ENCODE measurements around the gene ANK3. TPM values are rescaled to one million over a fixed set of nuclear protein-coding genes. Genes with fewer than 3 reads are reported as not detected.
A peak's percentile ranks its signal among the peaks of the same experiment; 100 is the strongest.

Gene ANK3
- total RNA-seq, 4 donors from 2014 or later = 34.8 to 91.3 (median 56.7) TPM

GRCh38 chr10:60073781-60074656 lies 315.7 kb downstream of the ANK3 start:
- no peak overlapping the region for H3K4me3 ChIP-seq
- no peak overlapping the region for H3K27ac ChIP-seq
- no peaks in the 10 kb centered on the region for H3K9me3 ChIP-seq
- no peaks in the 10 kb centered on the region for H3K36me3 ChIP-seq
- intact Hi-C loops (cut with DNase I; ENCODE audit: low total_unique reads) = no loop called here
- H3K4me1 ChIP-seq = no peaks in the 10 kb centered on the region
- H3K27me3 ChIP-seq = no peaks in the 10 kb centered on the region
- DNase-seq = no peak
- TF ChIP-seq CTCF (IDR thresholded peaks at IDR 0.05) = no peak

- Histone ChIP-seq H3K9me3 (no peaks in the 10 kb centered on the region), H3K4me1 (no peaks in the 10 kb centered on the region), H3K27ac (no peak overlapping the region), H3K4me3 (no peak overlapping the region), H3K27me3 (no peaks in the 10 kb centered on the region), H3K36me3 (no peaks in the 10 kb centered on the region)
- intact Hi-C loops (cut with DNase I; ENCODE audit: low total_unique reads) = no loop called here
- no peak for DNase-seq
- no peak for TF ChIP-seq CTCF (IDR thresholded peaks at IDR 0.05)
- no peak for TF ChIP-seq POLR2A (IDR thresholded peaks at IDR 0.05)
Observed at GRCh38 chr10:60073397-60073780, 316.3 kb downstream of the ANK3 start.

- H3K36me3 ChIP-seq = no peaks in the 10 kb centered on the region
- H3K9me3 ChIP-seq = no peaks in the 10 kb centered on the region
- TF ChIP-seq CTCF (IDR thresholded peaks at IDR 0.05) (no peak), POLR2A (IDR thresholded peaks at IDR 0.05) (no peak)
- DNase-seq = no peak
- H3K27ac ChIP-seq = no peak overlapping the region
- H3K27me3 ChIP-seq = no peaks in the 10 kb centered on the region
- intact Hi-C loops (cut with DNase I; ENCODE audit: low total_unique reads) = no loop called here
- H3K4me1 ChIP-seq = no peaks in the 10 kb centered on the region
- no peak overlapping the region for H3K4me3 ChIP-seq
Observed at GRCh38 chr10:60069311-60069710, 320.4 kb downstream of the ANK3 start.

- TF ChIP-seq POLR2A (IDR thresholded peaks at IDR 0.05) (no peak), CTCF (IDR thresholded peaks at IDR 0.05) (no peak)
- intact Hi-C loops (cut with DNase I; ENCODE audit: low total_unique reads) = no loop called here
- Histone ChIP-seq H3K9me3 (no peaks in the 10 kb centered on the region), H3K36me3 (no peaks in the 10 kb centered on the region), H3K27ac (no peak overlapping the region), H3K4me3 (no peak overlapping the region), H3K4me1 (no peaks in the 10 kb centered on the region), H3K27me3 (no peaks in the 10 kb centered on the region)
- no peak for DNase-seq
Observed at GRCh38 chr10:60050366-60050765, 339.3 kb downstream of the ANK3 start.

GRCh38 chr10:60048091-60048501 lies 341.6 kb downstream of the ANK3 start:
- H3K27ac ChIP-seq = no peak overlapping the region
- no peaks in the 10 kb centered on the region for H3K4me1 ChIP-seq
- H3K27me3 ChIP-seq = no peaks in the 10 kb centered on the region
- intact Hi-C loops (cut with DNase I; ENCODE audit: low total_unique reads) = no loop called here
- no peaks in the 10 kb centered on the region for H3K9me3 ChIP-seq
- no peak for DNase-seq
- H3K36me3 ChIP-seq = no peaks in the 10 kb centered on the region
- H3K4me3 ChIP-seq = no peak overlapping the region
- no peak for TF ChIP-seq POLR2A (IDR thresholded peaks at IDR 0.05)
- TF ChIP-seq CTCF (IDR thresholded peaks at IDR 0.05) = peak; percentile 14 to 24 (median 20)

Measured in uterus (tissue), 4 donors.